ENCODE measurements around the gene FIGN.

The FIGN gene

GRCh38 chr2:163734881-163735684 lies 725 bp downstream of the FIGN start:
- peak in 1 of 2 experiments; percentile 12 for DNase-seq

- no peak for DNase-seq
These were observed 1.4 kb downstream of the FIGN start for GRCh38 chr2:163734401-163734800.

- no peak for DNase-seq
These were observed 1.9 kb downstream of the FIGN start for GRCh38 chr2:163733956-163734355.

GRCh38 chr2:163733301-163733938 lies 2.4 kb downstream of the FIGN start:
- peak; percentile 20 to 25 for DNase-seq

- no peak for DNase-seq
These were observed 3.1 kb downstream of the FIGN start for GRCh38 chr2:163732727-163733126.

GRCh38 chr2:163731735-163732134 lies 4.1 kb downstream of the FIGN start:
- no peak for DNase-seq

GRCh38 chr2:163730556-163730955 lies 5.3 kb downstream of the FIGN start:
- DNase-seq: no peak

- DNase-seq: no peak
These were observed 6.1 kb downstream of the FIGN start for GRCh38 chr2:163729636-163730273.

GRCh38 chr2:163723881-163724280 lies 11.9 kb downstream of the FIGN start:
- no peak for DNase-seq

- DNase-seq: no peak
These were observed 12.5 kb downstream of the FIGN start for GRCh38 chr2:163723348-163723747.

GRCh38 chr2:163719331-163719730 lies 16.5 kb downstream of the FIGN start:
- DNase-seq: no peak

- peak; percentile 54 to 70 for DNase-seq
These were observed 17.7 kb downstream of the FIGN start for GRCh38 chr2:163717993-163718680.

GRCh38 chr2:163717515-163717914 lies 18.3 kb downstream of the FIGN start:
- no peak for DNase-seq

GRCh38 chr2:163716101-163716500 lies 19.7 kb downstream of the FIGN start:
- no peak for DNase-seq

- no peak for DNase-seq
These were observed 20.1 kb downstream of the FIGN start for GRCh38 chr2:163715668-163716067.

- DNase-seq: no peak
These were observed 20.6 kb downstream of the FIGN start for GRCh38 chr2:163715199-163715598.

GRCh38 chr2:163713534-163714311 lies 22.1 kb downstream of the FIGN start:
- no peak for DNase-seq

GRCh38 chr2:163711699-163712098 lies 24.1 kb downstream of the FIGN start:
- DNase-seq: no peak

- DNase-seq: no peak
These were observed 24.6 kb downstream of the FIGN start for GRCh38 chr2:163711258-163711657.

GRCh38 chr2:163709270-163709669 lies 26.5 kb downstream of the FIGN start:
- no peak for DNase-seq

- DNase-seq: no peak
These were observed 27.5 kb downstream of the FIGN start for GRCh38 chr2:163708265-163708664.

GRCh38 chr2:163703386-163703785 lies 32.4 kb downstream of the FIGN start:
- no peak for DNase-seq

Measured in SHP77 (cell line).